Measurements from ENCODE around the gene SCARF1.

SCARF1 gene

DNA sequence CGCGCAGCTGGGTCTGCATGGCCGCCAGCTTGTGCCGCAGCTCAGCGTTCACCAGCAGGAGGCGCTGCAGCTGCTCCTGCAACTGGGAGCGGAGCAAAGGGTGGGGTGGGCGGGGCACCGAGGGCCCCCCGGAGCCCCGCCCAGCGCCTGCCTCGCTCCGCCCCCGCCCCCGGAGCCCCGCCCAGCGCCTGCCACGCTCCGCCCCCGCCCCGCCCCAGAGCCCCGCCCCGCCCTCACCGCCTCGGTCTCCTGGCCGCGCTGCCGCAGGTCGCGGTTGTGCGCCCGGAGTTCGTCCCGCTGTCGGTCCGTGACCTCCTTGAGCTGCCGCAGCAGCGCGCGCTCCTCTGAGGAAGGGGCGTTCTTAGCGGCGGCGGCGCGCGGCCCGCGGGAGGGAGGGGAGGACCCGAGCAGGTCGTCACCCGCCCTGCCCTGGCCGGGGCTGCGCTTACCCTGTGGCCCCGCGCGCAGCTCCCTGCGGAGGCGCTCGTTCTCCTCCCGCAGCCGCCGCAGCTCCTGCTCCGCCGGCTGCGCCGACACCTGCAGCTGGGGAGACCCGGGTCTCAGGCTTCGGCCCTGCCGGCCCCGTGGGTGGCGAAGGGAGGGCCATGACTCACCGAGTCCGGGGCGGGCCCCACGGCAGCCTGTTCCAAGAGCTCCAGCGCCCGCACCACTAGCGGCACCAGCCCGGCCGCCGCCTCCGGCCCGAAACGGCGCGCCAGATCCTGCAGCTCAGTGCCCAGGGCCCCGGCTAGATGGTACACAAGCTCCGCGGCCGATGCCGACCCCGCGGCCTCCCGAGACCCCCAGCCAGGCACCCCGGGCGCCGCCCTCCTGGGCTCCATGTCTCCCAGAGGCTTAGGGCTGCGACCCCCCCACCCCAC, 3.7 kb upstream of the SCARF1 start:
- DNase-seq (ENCODE audit: low spot score): peak; percentile 99

DNA sequence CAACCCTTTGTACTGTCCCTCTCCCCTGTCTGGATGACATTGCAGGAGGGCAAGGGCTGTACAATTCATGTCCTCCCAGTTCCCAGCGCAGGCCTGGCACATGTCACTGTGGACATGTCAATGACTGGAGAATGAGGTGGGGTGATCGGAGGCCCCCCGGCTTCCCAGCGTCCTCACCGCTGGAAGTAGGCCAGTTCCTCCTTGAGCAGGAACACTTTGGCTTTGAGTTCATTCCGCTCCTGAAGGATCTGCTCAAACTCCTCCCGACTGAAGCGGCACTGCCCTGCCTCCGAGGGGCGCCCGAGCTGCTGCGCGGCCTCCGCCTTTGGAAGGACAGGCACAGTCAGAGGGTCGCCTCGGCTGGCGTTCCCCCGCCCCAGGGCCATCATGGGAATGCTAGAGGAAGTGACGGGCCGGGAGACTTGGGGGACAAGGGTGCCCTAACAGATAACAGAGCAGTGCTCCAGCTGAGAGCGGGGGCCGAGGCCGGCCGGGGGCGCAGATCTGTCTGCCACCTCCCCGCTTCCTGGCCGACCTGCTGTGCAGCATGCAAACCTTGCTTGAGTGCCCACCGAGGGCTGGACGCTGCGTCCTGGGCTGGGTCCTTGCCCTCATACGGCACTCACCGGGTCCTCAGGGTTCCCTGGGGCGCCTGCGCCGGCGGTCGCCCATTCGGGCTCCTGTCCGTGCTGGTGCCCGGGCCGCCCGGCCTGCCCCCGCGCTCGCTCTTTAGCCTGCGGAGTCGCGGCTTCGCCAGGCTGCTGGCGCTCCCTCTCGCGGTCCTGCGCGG, 2.8 kb upstream of the SCARF1 start:
- DNase-seq (ENCODE audit: low spot score): peak; percentile 86

- DNase-seq (ENCODE audit: low spot score): no peak
Observed at GRCh38 chr17:1647802-1648171, 2.3 kb upstream of the SCARF1 start.

- no peak for DNase-seq (ENCODE audit: low spot score)
Observed at GRCh38 chr17:1646199-1646875, 805 bp upstream of the SCARF1 start.

GRCh38 chr17:1644493-1645206, 882 bp downstream of the SCARF1 start:
- DNase-seq (ENCODE audit: low spot score): peak; percentile 51

GRCh38 chr17:1643999-1644492, 1.5 kb downstream of the SCARF1 start:
- DNase-seq (ENCODE audit: low spot score): no peak

GRCh38 chr17:1643293-1643998, 2.1 kb downstream of the SCARF1 start:
- peak; percentile 85 for DNase-seq (ENCODE audit: low spot score)

DNA sequence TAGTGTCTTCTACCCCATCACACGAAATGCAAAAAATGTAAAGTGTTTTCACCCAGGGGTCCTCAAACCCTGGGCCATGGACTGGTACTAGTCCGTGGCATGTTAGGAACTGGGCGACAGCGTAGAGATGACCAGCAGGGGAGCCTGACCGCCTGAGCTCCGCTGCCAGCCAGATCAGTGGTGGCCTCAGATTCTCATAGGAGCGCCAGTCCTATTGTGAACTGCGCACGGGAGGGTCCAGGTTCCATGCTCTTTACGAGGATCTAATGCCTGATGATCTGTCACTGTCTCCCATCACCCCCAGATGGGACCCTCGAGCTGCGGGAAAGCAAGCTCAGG, 4.5 kb downstream of the SCARF1 start:
- no peak for DNase-seq (ENCODE audit: low spot score)

GRCh38 chr17:1640329-1641064, 5.0 kb downstream of the SCARF1 start:
- DNase-seq (ENCODE audit: low spot score): no peak

DNA sequence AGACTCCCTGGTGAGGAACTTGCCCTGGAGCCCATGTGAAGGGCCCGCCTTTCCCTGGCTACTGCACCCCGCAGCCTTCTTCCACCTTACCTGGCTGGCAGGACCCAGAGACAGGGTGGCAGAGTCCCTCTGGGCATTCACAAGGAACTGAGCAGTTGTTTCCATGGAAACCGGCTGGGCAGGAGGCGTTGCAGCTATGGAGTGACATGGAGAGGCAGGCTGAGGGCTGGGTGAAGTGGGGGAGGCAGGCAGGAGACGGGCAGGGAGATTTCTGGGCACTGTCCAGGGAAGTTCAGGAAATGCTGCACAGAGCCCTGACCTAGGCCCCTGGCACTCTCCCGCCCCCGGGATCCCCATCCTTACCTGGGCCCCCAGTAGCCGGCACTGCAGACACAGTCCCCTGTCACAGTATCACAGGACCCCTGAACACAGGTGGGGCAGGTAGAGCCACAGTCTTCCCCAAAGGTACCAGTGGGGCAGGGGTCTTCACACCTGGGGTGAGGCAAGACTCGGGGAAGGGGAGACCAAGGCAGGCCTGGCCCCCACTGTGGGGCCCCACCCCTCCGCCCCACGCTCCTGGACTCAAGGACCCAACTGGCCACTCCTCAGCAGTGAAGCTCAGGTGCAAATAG, 5.9 kb downstream of the SCARF1 start:
- DNase-seq (ENCODE audit: low spot score): peak; percentile 58

DNA sequence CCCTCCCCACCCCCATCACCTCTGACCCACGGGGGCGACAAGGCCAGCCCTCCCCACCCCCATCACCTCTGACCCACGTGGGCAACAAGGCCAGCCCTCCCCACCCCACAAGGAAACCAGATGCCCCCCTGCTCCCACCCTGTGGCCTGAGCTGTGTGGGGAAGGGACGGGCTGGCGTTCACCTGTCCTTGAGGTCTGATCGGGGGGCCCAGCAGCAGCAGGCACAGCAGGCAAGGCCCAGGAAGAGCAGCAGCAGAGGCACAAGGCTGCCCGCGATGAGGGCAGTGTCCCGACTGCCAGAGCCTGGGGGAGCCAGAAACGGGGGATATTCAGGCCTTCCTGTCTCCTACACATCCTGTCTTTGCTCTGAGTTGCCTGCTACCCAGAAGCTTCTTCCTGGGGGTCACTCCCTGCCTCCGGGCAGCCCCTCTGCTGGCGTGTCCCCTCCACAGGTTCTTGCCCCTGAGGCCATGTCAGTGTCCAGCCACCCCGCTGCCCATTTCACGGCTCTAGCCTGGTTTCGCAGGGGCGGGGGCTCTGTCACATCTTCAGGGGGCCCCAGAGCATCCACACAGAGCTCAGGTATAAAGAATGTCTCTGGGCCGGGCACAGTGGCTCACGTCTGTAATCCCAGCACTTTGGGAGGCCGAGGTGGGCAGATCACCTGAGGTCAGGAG, 6.8 kb downstream of the SCARF1 start:
- DNase-seq (ENCODE audit: low spot score): peak; percentile 52

- peak; percentile 66 for DNase-seq (ENCODE audit: low spot score)
Observed at GRCh38 chr17:1638171-1638590, 7.4 kb downstream of the SCARF1 start.

- no peak for DNase-seq (ENCODE audit: low spot score)
Observed at GRCh38 chr17:1636732-1637285, 8.7 kb downstream of the SCARF1 start.

- no peak for DNase-seq (ENCODE audit: low spot score)
Observed at GRCh38 chr17:1635675-1636465, 9.7 kb downstream of the SCARF1 start.

GRCh38 chr17:1634841-1635650, 10.5 kb downstream of the SCARF1 start:
- no peak for DNase-seq (ENCODE audit: low spot score)

DNA sequence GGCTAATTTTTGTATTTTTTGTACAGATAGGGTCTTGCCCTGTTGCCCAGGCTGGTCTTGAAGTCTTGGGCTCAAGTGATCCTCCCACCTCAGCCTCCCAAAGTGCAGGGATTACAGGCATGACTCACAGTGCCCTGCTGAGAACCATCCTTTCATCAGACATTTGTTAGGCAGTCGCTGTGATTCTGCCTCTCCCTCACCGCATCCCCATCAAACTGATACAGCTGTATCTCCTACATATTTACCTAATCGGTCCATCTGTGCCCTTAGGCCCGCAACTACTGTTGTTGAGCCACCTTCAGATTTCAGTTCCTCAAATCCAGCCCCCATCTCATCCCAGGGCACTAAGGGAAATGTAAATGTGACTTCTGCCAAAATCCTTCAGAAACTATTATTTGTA, 14.9 kb downstream of the SCARF1 start:
- DNase-seq (ENCODE audit: low spot score): no peak

DNA sequence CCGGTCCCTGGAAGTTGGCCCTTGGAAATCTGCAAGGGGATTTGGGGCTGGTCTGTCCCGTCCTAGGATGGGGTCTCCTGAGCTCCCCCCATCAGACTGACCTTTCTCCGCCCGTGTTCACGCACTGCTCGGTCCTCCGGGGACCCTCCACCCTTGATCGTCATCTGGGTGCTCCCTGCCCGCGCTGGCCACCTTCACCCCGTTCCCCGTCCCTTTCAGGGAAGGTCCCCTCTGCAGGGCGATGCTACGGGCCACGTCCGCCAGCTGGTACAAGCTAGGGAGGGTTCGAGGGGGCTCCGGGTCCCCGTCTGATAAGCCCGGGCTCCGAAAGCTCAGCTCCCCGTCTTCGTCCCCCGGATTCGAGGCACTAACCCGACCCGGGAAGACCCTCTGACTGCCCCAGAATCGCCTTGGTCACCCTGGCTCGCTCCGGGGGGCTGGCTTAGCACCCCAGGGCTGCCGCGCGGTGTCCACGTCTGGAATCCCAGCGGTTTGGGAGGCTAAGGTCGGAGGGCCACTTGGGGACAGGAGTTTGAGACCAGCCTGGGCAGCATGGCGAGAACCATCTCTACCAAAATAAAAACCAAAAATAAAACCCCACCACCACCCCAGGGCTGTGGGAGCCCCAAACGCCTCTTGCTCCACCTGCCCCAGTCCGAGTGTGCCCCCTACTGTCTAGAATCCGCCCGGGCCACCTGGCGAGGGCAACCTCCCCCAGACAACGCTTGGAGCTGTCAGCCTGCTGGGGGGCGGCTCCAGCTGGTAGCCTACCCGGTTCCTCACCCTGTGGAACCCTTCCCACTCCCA, 15.8 kb downstream of the SCARF1 start:
- peak; percentile 76 for DNase-seq (ENCODE audit: low spot score)

Measured in ecto neural progenitor cell (in vitro differentiated cells).